ENCODE results near the gene DBNDD1.

DBNDD1 gene

GRCh38 chr16:89961920-89962319 lies 57.3 kb downstream of the DBNDD1 start:
- Histone ChIP-seq H3K9me3 (ENCODE audit: control insufficient read depth in 2 of 2, low read length in 2 of 2) (no peaks in the 10 kb centered on the region), H3K27ac (ENCODE audit: low read length) (no peak overlapping the region), H3K4me3 (ENCODE audit: low read length in 2 of 2) (no peak overlapping the region), H3K27me3 (ENCODE audit: control insufficient read depth in 1 of 2, insufficient read depth in 2 of 2, low read length in 2 of 2) (no peaks in the 10 kb centered on the region), H3K9ac (ENCODE audit: low read length in 2 of 2) (no peak overlapping the region), H3K36me3 (ENCODE audit: control insufficient read depth in 2 of 2, insufficient read depth in 2 of 2, low read length in 2 of 2) (peaks cover 13 to 26% of the 10 kb centered on the region in 2 donors), H3K4me1 (ENCODE audit: control insufficient read depth, insufficient read depth, low read length) (no peaks in the 10 kb centered on the region)

- H3K4me3 ChIP-seq (ENCODE audit: low read length in 2 of 2) = no peak overlapping the region
- no peak overlapping the region for H3K9ac ChIP-seq (ENCODE audit: low read length in 2 of 2)
- no peaks in the 10 kb centered on the region for H3K4me1 ChIP-seq (ENCODE audit: control insufficient read depth, insufficient read depth, low read length)
- H3K27me3 ChIP-seq (ENCODE audit: control insufficient read depth in 1 of 2, insufficient read depth in 2 of 2, low read length in 2 of 2) = no peaks in the 10 kb centered on the region
- H3K9me3 ChIP-seq (ENCODE audit: control insufficient read depth in 2 of 2, low read length in 2 of 2) = no peaks in the 10 kb centered on the region
- peaks cover 13 to 28% of the 10 kb centered on the region in 2 donors for H3K36me3 ChIP-seq (ENCODE audit: control insufficient read depth in 2 of 2, insufficient read depth in 2 of 2, low read length in 2 of 2)
- no peak overlapping the region for H3K27ac ChIP-seq (ENCODE audit: low read length)
These were observed 58.3 kb downstream of the DBNDD1 start for GRCh38 chr16:89960966-89961365.

GRCh38 chr16:89958596-89958995 lies 60.7 kb downstream of the DBNDD1 start:
- Histone ChIP-seq H3K9me3 (ENCODE audit: control insufficient read depth in 2 of 2, low read length in 2 of 2) (no peaks in the 10 kb centered on the region), H3K36me3 (ENCODE audit: control insufficient read depth in 2 of 2, insufficient read depth in 2 of 2, low read length in 2 of 2) (peaks cover 18 to 28% of the 10 kb centered on the region in 2 donors), H3K9ac (ENCODE audit: low read length in 2 of 2) (no peak overlapping the region), H3K27me3 (ENCODE audit: control insufficient read depth in 1 of 2, insufficient read depth in 2 of 2, low read length in 2 of 2) (no peaks in the 10 kb centered on the region), H3K4me1 (ENCODE audit: control insufficient read depth, insufficient read depth, low read length) (no peaks in the 10 kb centered on the region), H3K27ac (ENCODE audit: low read length) (no peak overlapping the region), H3K4me3 (ENCODE audit: low read length in 2 of 2) (no peak overlapping the region)

GRCh38 chr16:89958068-89958467 lies 61.2 kb downstream of the DBNDD1 start:
- H3K27ac ChIP-seq (ENCODE audit: low read length) = no peak overlapping the region
- no peaks in the 10 kb centered on the region for H3K4me1 ChIP-seq (ENCODE audit: control insufficient read depth, insufficient read depth, low read length)
- H3K27me3 ChIP-seq (ENCODE audit: control insufficient read depth in 1 of 2, insufficient read depth in 2 of 2, low read length in 2 of 2) = no peaks in the 10 kb centered on the region
- H3K9ac ChIP-seq (ENCODE audit: low read length in 2 of 2) = no peak overlapping the region
- H3K9me3 ChIP-seq (ENCODE audit: control insufficient read depth in 2 of 2, low read length in 2 of 2) = no peaks in the 10 kb centered on the region
- peaks cover 18 to 26% of the 10 kb centered on the region in 2 donors for H3K36me3 ChIP-seq (ENCODE audit: control insufficient read depth in 2 of 2, insufficient read depth in 2 of 2, low read length in 2 of 2)
- H3K4me3 ChIP-seq (ENCODE audit: low read length in 2 of 2) = no peak overlapping the region

GRCh38 chr16:89957216-89957785 lies 62.0 kb downstream of the DBNDD1 start:
- no peak overlapping the region for H3K27ac ChIP-seq (ENCODE audit: low read length)
- H3K4me3 ChIP-seq (ENCODE audit: low read length in 2 of 2) = no peak overlapping the region
- peaks cover 18 to 26% of the 10 kb centered on the region in 2 donors for H3K36me3 ChIP-seq (ENCODE audit: control insufficient read depth in 2 of 2, insufficient read depth in 2 of 2, low read length in 2 of 2)

GRCh38 chr16:89956505-89957215 lies 62.6 kb downstream of the DBNDD1 start:
- Histone ChIP-seq H3K4me1 (ENCODE audit: control insufficient read depth, insufficient read depth, low read length) (no peaks in the 10 kb centered on the region), H3K4me3 (ENCODE audit: low read length in 2 of 2) (no peak overlapping the region), H3K27ac (ENCODE audit: low read length) (no peak overlapping the region), H3K9ac (ENCODE audit: low read length in 2 of 2) (no peak overlapping the region), H3K9me3 (ENCODE audit: control insufficient read depth in 2 of 2, low read length in 2 of 2) (no peaks in the 10 kb centered on the region), H3K36me3 (ENCODE audit: control insufficient read depth in 2 of 2, insufficient read depth in 2 of 2, low read length in 2 of 2) (peaks cover 18 to 25% of the 10 kb centered on the region in 2 donors), H3K27me3 (ENCODE audit: control insufficient read depth in 1 of 2, insufficient read depth in 2 of 2, low read length in 2 of 2) (no peaks in the 10 kb centered on the region)

More at GRCh38 chr16:89957216-89957785, 62.0 kb downstream of the DBNDD1 start:
- Histone ChIP-seq H3K4me1 (ENCODE audit: control insufficient read depth, insufficient read depth, low read length) (no peaks in the 10 kb centered on the region), H3K9me3 (ENCODE audit: control insufficient read depth in 2 of 2, low read length in 2 of 2) (no peaks in the 10 kb centered on the region), H3K9ac (ENCODE audit: low read length in 2 of 2) (no peak overlapping the region), H3K27me3 (ENCODE audit: control insufficient read depth in 1 of 2, insufficient read depth in 2 of 2, low read length in 2 of 2) (no peaks in the 10 kb centered on the region)

- H3K4me3 ChIP-seq (ENCODE audit: low read length in 2 of 2) = no peak overlapping the region
- no peaks in the 10 kb centered on the region for H3K4me1 ChIP-seq (ENCODE audit: control insufficient read depth, insufficient read depth, low read length)
- no peaks in the 10 kb centered on the region for H3K27me3 ChIP-seq (ENCODE audit: control insufficient read depth in 1 of 2, insufficient read depth in 2 of 2, low read length in 2 of 2)
- H3K36me3 ChIP-seq (ENCODE audit: control insufficient read depth in 2 of 2, insufficient read depth in 2 of 2, low read length in 2 of 2) = peaks cover 10 to 20% of the 10 kb centered on the region in 2 donors
- H3K9ac ChIP-seq (ENCODE audit: low read length in 2 of 2) = no peak overlapping the region
- no peak overlapping the region for H3K27ac ChIP-seq (ENCODE audit: low read length)
- no peaks in the 10 kb centered on the region for H3K9me3 ChIP-seq (ENCODE audit: control insufficient read depth in 2 of 2, low read length in 2 of 2)
These were observed 64.1 kb downstream of the DBNDD1 start for GRCh38 chr16:89955001-89955685.

Measured in stomach smooth muscle (tissue), 2 donors.